ENCODE results near the gene RABGAP1.

GRCh38 chr9:123131993-123132392 lies 191.2 kb downstream of the RABGAP1 start:
- no peak for TF ChIP-seq POLR2A (IDR thresholded peaks at IDR 0.05)
- TF ChIP-seq CTCF (IDR thresholded peaks at IDR 0.05) = no peak

All from tibial nerve (tissue), 3 donors.